Upper lobe of left lung (tissue), 4 donors: ENCODE measurements around the gene PLXNA4.

Experiments used
- CTCF ChIP-seq, 6 experiments: fragments of 450-650 bp in 4 of 6; fragments of 200-600 bp in 2 of 6; sonication (generic) in 2 of 6; IDR thresholded peaks; one replicate each; pipeline ENCODE4 v1.5.1; 2016 to 2019; ENCODE audit warnings: antibody characterized with exemption in 6 of 6
- EP300 ChIP-seq, 4 donors: sonication (generic); formaldehyde crosslinking; IDR thresholded peaks; one replicate each; pipeline ENCODE4 v1.5.1; 2017; ENCODE audit warnings: antibody characterized with exemption in 4 of 4, control low read depth in 2 of 4

- TF ChIP-seq CTCF (IDR thresholded peaks at IDR 0.05) (no peak), EP300 (IDR thresholded peaks at IDR 0.05) (no peak)
Measured at GRCh38 chr7:132545756-132546155, 30.5 kb downstream of the PLXNA4 start.
